Measurements from ENCODE around the gene G2E3.

Gene G2E3

DNA sequence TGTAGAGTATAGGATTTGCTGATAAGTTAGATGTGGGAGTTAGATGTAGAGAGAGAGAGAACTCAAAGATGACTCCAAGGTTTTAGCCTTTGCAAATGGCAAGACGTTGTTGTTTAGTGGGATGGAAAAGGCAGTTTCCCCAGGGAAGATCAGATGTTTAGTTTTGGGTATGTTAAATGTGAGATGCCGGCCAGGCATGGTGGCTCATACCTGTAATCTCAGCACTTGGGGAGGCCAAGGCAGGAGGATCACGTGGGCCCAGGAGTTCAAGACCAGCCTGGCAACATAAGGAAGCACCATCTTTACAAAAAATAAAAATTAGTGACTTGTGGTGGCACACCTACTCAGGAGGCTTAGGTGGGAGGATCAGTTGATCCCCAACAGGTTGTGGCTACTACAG lies 96.7 kb downstream of the G2E3 start:
- no peak for DNase-seq (ENCODE audit: low spot score)

DNA sequence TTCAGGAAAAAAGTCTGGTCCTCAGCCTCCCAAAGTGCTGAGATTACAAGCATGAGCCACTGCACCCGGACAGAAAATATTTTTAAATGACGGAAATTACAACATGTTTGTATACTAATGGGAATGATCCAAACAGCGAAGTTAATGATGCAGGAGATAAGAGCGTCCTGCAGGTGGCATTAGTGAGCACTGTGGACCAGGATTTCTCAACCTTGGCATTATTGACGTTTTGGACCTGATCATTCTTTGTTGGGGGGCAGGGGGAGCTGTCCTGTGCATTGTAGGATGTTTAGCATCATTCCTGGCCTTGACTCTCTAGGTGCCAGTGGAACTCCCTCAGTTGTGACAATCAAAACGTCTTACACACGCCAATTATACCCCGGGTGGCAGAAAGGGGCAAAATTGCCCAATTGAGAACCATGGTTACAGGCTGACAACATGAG lies 97.3 kb downstream of the G2E3 start:
- DNase-seq (ENCODE audit: low spot score): no peak

DNA sequence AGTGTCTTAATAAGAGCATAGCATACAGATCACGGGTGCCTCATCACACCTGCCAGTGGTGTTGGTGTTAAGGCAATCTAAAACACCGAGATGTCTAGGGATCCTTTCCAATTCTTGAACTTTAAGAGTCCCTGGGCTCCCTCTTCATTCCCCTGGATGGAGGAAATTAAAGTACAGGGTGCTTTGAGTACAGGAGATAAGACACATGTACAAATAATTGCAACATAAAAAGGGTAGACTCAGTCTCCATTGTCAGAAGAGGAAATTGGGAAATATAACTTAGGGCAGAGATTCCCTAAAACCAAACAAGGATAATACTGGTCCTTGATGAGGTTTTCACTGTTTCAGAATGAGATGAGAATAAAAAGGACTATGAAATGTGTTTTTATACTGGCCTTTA lies 98.1 kb downstream of the G2E3 start:
- no peak for DNase-seq (ENCODE audit: low spot score)

DNA sequence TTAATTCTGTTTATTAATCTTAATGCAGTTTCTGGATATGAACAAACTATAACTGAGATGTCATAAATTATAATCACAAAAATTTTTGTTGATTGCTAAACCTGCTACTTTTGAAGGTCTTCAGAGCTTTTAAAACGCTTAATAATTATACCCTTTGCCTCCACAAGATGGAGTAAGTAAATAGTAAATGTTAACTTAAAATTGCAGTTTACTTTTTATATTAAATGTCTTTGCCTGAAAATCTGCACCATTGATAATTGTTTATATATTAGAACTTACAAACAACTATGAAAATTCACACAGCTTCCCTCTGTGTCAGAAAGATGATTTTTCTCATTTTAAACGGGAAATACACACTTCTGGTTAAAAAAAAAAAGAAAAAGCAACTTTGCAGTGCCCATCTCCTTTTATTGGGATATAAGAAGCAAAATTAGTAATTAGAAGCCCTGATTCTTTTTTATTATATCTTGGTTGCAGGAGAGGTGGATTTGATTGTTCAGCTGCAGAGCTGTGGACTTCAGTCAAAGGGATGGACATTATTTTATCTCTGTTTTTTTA lies 98.7 kb downstream of the G2E3 start:
- DNase-seq (ENCODE audit: low spot score): no peak

DNA sequence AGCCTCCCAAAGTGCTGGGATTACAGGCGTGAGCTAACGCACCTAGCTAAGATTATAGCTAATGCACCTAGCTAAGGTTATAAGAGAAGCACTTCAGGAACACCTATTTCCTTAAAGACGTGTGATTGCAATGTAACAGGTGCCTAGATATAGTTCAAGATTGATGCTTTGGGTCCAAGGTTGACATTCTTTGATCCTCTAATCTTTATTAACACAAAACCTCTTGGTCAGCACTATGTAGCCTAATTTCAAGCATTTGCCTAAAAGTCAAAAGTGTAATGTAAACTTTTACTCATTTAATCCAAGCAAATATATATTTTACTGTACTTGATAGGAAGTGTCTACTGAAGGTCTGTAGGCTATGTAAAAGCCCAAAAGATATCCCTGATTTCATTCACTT lies 99.7 kb downstream of the G2E3 start:
- DNase-seq (ENCODE audit: low spot score): no peak

DNA sequence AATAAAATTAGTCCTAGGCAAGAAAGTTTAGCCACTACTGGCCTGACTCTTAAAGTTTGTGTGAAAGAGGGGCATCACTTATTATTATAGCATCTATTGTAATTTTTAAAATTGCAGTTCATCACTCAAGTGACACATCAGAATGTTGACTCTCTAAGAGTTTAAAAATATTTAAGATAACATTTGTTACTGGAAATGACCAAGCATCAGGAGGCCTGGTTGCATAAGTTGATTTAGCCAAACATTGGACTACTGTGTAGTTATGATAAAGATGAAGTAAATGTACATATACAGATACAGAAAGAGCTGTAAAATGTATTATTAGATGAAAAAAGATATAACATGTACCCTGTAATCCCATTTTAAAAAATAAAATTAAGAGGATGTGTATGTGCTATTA lies 110.6 kb downstream of the G2E3 start:
- DNase-seq (ENCODE audit: low spot score): no peak

Measured in putamen (tissue), 1 donor.